ENCODE results near the gene YBX1.

DNA sequence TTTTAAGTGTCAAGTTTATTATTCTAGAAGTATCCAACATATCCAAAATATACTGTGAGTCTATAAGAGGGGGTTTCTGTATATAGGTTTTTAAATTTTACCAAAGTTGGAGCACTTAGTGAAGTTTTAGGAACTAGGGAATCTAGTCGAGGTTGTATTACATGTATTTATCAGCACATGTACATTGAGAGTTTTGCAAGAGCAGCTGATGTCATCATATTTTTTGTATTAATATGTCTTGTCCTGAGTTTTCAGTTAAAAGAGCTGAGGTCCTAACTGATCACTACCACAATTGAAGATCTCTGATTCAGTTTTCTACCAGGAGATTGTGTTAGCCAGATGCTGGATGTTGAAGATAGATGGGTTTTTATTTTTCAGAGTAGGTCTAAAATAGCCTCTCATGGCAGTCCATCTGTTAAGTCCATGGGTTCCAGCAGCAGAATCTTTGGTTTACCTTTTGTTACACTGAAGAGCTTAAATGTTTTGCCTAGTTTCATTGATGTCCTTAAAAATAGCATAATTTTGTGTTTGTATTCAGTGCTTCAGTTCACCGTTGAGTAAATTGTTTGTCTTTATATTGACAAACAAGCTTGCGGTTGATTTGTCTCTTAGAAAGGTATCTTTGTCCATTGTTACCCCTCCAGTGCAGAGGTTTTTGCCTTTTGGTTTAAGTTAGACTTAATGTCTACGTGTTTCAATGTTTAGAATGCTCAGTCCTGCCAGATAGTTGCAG is 16.0 kb downstream of the YBX1 start:
- TF ChIP-seq, protein P1, sequence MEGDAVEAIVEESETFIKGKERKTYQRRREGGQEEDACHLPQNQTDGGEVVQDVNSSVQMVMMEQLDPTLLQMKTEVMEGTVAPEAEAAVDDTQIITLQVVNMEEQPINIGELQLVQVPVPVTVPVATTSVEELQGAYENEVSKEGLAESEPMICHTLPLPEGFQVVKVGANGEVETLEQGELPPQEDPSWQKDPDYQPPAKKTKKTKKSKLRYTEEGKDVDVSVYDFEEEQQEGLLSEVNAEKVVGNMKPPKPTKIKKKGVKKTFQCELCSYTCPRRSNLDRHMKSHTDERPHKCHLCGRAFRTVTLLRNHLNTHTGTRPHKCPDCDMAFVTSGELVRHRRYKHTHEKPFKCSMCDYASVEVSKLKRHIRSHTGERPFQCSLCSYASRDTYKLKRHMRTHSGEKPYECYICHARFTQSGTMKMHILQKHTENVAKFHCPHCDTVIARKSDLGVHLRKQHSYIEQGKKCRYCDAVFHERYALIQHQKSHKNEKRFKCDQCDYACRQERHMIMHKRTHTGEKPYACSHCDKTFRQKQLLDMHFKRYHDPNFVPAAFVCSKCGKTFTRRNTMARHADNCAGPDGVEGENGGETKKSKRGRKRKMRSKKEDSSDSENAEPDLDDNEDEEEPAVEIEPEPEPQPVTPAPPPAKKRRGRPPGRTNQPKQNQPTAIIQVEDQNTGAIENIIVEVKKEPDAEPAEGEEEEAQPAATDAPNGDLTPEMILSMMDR (IDR thresholded peaks at IDR 0.05 in 8 of 11, conservative IDR thresholded peaks at IDR 0.05 in 3 of 11) = no peak
- TF ChIP-seq POLR2A (IDR thresholded peaks at IDR 0.05) (no peak), POLR2AphosphoS5 (IDR thresholded peaks at IDR 0.05) (no peak)

All from spleen (tissue), 7 donors.